Measurements from ENCODE around the gene RANBP17. TPM values are rescaled to one million over a fixed set of nuclear protein-coding genes. Genes with fewer than 3 reads are reported as not detected.
"Not testable (repeated sequence)": the region's sequence is repeated elsewhere in the genome, so short reads cannot be mapped to it uniquely, and the experiment has no call there.

Gene RANBP17
- total and polyA plus RNA-seq, 2 donors (not counting 1 experiment from before 2014, with no cell fraction given) = not detected

DNA sequence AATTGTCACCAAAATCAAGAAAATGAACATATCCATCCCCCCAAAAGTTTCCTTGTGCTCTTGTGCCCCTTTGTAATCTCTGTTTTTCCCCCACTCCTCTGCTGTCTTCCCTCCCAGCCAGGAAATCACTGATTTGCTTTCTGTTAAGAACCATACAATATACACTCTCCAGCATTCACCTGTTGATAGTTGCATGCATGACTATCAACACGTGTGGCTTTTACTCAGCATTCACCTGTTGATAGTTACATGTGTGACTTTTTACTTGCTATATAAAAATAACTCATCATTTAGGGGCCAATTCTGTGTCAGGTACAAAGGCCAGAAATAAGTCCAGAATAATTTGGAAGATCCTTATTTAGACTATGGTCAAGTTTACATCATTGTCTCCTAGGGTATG lies 6.0 kb downstream of the RANBP17 start:
- Histone ChIP-seq H2AFZ (ENCODE audit: insufficient read depth, low read depth, low read length, poor library complexity, severe bottlenecking) (no peak overlapping the region), H3K4me3 (ENCODE audit: control extremely low read depth in 1 of 5, extremely low read depth in 1 of 5, insufficient read depth in 1 of 5, low read depth in 2 of 5, low read length in 4 of 5) (no peak overlapping the region), H3K9me3 (ENCODE audit: control extremely low read depth in 1 of 3, control insufficient read depth in 2 of 3, insufficient read depth in 1 of 3, low read length in 2 of 3) (peaks cover 0 to 1% (median 0%) of the 10 kb centered on the region in 3 donors), H3K27me3 (replicated peaks in 1 of 4; ENCODE audit: control extremely low read depth in 1 of 4, control insufficient read depth in 3 of 4, insufficient read depth in 4 of 4, low read length in 3 of 4) (peaks cover 0 to 7% (median 4%) of the 10 kb centered on the region in 4 experiments), H3K9ac (ENCODE audit: low read length) (no peak overlapping the region), H3K4me2 (replicated peaks; ENCODE audit: low read depth, low read length, poor library complexity, severe bottlenecking) (no peak overlapping the region), H3K36me3 (replicated peaks in 1 of 2; ENCODE audit: control extremely low read depth in 1 of 2, control insufficient read depth in 1 of 2, extremely low read depth in 1 of 2, insufficient read depth in 2 of 2, low read length in 1 of 2) (no peaks in the 10 kb centered on the region), H3K27ac (ENCODE audit: low read length in 2 of 2) (no peak overlapping the region), H4K20me1 (ENCODE audit: control insufficient read depth, insufficient read depth, low read length, poor library complexity, severe bottlenecking) (no peaks in the 10 kb centered on the region), H3K79me2 (ENCODE audit: control insufficient read depth, insufficient read depth, low read length) (no peaks in the 10 kb centered on the region), H3K4me1 (ENCODE audit: control insufficient read depth in 2 of 2, insufficient read depth in 2 of 2, low read length in 2 of 2) (peaks cover 0 to under 1% of the 10 kb centered on the region in 2 donors)
- POLR2A ChIA-PET = no interaction called here
- Mint-ChIP-seq H3K27me3 (peaks cover 19% of the 10 kb centered on the region), H3K27ac (no peak overlapping the region), H3K4me1 (no peaks in the 10 kb centered on the region), H3K9me3 (ENCODE audit: insufficient read depth) (peaks cover 2% of the 10 kb centered on the region), H3K4me3 (no peak overlapping the region)
- DNase-seq (no peak), ATAC-seq (ENCODE audit: low read depth) (no peak)
- CTCF ChIA-PET = no interaction called here
- intact Hi-C loops (cut with micrococcal nuclease) = no loop called here
- TF ChIP-seq EZH2 (IDR thresholded peaks at IDR 0.05; ENCODE audit: borderline replicate concordance, insufficient read depth, low read depth, low read length, poor library complexity, severe bottlenecking) = no peak
- TF ChIP-seq, protein P1, sequence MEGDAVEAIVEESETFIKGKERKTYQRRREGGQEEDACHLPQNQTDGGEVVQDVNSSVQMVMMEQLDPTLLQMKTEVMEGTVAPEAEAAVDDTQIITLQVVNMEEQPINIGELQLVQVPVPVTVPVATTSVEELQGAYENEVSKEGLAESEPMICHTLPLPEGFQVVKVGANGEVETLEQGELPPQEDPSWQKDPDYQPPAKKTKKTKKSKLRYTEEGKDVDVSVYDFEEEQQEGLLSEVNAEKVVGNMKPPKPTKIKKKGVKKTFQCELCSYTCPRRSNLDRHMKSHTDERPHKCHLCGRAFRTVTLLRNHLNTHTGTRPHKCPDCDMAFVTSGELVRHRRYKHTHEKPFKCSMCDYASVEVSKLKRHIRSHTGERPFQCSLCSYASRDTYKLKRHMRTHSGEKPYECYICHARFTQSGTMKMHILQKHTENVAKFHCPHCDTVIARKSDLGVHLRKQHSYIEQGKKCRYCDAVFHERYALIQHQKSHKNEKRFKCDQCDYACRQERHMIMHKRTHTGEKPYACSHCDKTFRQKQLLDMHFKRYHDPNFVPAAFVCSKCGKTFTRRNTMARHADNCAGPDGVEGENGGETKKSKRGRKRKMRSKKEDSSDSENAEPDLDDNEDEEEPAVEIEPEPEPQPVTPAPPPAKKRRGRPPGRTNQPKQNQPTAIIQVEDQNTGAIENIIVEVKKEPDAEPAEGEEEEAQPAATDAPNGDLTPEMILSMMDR (IDR thresholded peaks at IDR 0.05) = no peak
- no CpG with 5 or more reads among the region's 1 CpG for WGBS (ENCODE audit: insufficient coverage)

DNA sequence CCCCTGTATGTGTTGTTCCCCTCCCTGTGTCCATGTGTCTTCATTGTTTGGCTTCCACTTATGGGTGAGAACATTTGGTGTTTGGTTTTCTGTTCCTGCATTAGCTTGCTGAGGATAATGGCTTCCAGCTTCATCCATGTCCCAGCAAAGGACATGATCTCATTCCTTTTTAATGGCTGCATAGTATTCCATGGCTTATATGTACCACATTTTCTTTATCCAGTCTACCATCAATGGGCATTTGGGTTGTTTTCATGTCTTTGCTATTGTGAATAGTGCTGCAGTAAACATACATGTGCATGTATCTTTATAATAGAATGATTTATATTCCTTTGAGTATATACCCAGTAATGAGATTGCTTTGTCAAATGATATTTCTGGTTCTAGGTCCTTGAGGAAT lies 8.6 kb downstream of the RANBP17 start:
- H3K4me1 ChIP-seq (ENCODE audit: control insufficient read depth in 2 of 2, insufficient read depth in 2 of 2, low read length in 2 of 2); H3K4me2 ChIP-seq (replicated peaks; ENCODE audit: low read depth, low read length, poor library complexity, severe bottlenecking); H3K4me1 Mint-ChIP-seq; POLR2A ChIA-PET; H3K27me3 Mint-ChIP-seq; H3K27me3 ChIP-seq (replicated peaks in 1 of 4; ENCODE audit: control extremely low read depth in 1 of 4, control insufficient read depth in 3 of 4, insufficient read depth in 4 of 4, low read length in 3 of 4); H3K9me3 Mint-ChIP-seq (ENCODE audit: insufficient read depth); H3K4me3 ChIP-seq (ENCODE audit: control extremely low read depth in 1 of 5, extremely low read depth in 1 of 5, insufficient read depth in 1 of 5, low read depth in 2 of 5, low read length in 4 of 5); H3K36me3 ChIP-seq (replicated peaks in 1 of 2; ENCODE audit: control extremely low read depth in 1 of 2, control insufficient read depth in 1 of 2, extremely low read depth in 1 of 2, insufficient read depth in 2 of 2, low read length in 1 of 2); H4K20me1 ChIP-seq (ENCODE audit: control insufficient read depth, insufficient read depth, low read length, poor library complexity, severe bottlenecking); H3K79me2 ChIP-seq (ENCODE audit: control insufficient read depth, insufficient read depth, low read length); intact Hi-C loops (cut with micrococcal nuclease); H3K4me3 Mint-ChIP-seq; H3K9ac ChIP-seq (ENCODE audit: low read length); H3K27ac ChIP-seq (ENCODE audit: low read length in 2 of 2); DNase-seq; ATAC-seq (ENCODE audit: low read depth); CTCF ChIA-PET; H2AFZ ChIP-seq (ENCODE audit: insufficient read depth, low read depth, low read length, poor library complexity, severe bottlenecking); H3K27ac Mint-ChIP-seq; H3K9me3 ChIP-seq (ENCODE audit: control extremely low read depth in 1 of 3, control insufficient read depth in 2 of 3, insufficient read depth in 1 of 3, low read length in 2 of 3): not testable (repeated sequence)
